ENCODE data around the gene SLC8A1.
"Not testable (repeated sequence)": the region's sequence is repeated elsewhere in the genome, so short reads cannot be mapped to it uniquely, and the experiment has no call there.

The SLC8A1 gene

DNA sequence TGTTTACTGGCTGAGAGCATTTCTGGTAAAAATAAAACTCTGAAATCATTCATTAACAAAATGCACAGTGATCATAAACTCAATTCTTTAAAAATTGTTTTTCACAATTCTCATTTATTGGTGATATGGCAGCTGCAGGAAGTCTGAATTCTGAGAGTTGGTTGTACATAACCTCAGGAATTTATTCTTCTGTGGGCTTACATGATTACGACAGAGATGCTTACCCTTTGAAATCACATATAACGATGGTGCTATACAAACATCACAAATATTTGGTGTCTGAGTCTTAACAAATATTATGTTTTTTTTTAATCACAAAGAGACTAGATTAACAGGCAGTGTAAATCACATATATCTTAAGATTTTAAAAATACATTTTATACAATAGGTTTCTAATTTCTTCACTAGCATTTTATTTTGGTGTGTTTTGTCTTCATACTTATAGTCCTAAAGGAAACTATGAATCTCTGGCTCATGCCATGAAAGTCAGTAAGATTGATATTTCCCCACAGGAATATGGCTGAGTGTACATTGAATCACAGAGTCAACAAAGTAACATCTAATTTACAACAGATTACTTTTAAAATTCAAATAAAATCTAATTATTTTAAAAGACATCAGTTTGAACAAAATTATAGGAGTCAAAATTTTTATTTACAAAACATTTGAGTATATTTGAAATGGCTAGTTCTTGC is 354.1 kb downstream of the SLC8A1 start:
- DNase-seq, result no peak

- no peak for DNase-seq
These were observed 355.5 kb downstream of the SLC8A1 start for GRCh38 chr2:40096360-40096759.

DNA sequence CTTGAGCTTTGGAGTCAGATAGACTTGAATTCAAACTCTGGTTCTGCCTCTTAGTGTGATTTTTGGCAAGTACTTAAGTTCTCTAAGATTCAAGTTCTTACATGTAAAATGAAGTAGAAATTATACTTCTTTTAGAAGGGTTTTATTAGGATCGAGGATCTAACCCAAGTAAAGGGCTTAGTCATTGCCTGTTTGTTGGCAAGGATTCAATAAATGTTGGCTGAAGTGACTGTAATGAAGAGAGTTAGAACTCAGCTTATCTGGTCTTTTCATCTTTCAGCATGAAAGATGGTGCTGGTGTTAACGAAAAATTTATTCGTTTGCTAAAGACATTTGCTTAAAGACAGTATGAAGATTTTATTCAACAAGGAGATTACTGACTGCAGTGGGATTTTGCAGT is 356.9 kb downstream of the SLC8A1 start:
- no peak for DNase-seq

- no peak for DNase-seq
These were observed 357.4 kb downstream of the SLC8A1 start for GRCh38 chr2:40094451-40094850.

DNA sequence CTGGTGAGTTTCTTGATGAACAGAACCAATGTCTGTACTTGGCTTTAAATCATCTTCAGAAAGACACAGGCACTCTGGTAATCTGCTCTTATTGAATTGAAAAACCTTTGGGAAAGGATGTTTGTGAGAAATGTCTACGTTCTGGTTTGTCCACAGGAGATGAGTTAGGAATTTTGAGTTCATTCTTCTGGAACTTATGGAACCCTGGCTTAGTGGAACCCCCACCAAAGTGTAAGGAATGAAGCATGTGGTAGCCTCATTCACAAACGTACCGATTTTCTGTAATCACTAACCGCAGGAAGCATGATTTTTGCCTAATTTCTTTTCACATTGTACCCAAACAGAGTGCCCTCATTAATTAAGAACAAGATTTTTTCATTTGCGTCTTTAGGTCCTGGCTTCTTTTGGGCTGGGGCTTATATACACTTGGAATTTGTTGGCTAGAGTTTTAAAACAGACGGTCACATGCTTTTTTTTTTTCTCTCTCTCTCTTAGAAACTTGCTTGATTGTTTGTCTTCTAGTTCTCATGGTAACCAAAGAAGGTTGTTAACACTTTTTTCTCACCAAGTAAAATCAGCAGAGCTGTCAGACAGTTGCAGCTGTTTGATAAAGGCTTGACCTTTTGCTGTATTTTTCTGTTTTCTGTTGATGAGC is 358.7 kb downstream of the SLC8A1 start:
- DNase-seq, result no peak

GRCh38 chr2:40090044-40090443 is 361.8 kb downstream of the SLC8A1 start:
- DNase-seq, result no peak

DNA sequence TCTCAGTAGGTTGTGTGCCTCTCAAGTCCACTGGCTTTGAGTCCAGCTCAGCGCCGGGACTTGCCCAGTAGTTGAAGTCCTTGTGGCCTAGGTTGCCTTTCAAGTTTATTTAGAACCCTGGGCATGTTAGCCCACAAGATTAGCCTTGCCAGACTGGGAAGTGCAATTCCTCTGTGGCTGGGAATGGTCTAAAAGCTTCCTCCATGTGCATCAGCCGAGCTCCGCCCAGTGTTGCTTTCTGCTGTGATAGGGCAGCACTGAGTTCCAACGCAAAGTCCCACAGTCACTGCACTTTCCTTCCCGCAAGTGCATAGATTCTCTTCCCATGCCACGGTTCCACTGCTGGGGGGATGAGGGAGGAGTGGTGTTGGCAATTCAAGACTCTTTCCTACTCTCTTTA is 364.0 kb downstream of the SLC8A1 start:
- no peak for DNase-seq

- no peak for DNase-seq
These were observed 364.5 kb downstream of the SLC8A1 start for GRCh38 chr2:40087434-40087833.

- DNase-seq, result no peak
These were observed 366.1 kb downstream of the SLC8A1 start for GRCh38 chr2:40085786-40086185.

GRCh38 chr2:40073336-40073735 is 378.6 kb downstream of the SLC8A1 start:
- DNase-seq, result not testable (repeated sequence)

DNA sequence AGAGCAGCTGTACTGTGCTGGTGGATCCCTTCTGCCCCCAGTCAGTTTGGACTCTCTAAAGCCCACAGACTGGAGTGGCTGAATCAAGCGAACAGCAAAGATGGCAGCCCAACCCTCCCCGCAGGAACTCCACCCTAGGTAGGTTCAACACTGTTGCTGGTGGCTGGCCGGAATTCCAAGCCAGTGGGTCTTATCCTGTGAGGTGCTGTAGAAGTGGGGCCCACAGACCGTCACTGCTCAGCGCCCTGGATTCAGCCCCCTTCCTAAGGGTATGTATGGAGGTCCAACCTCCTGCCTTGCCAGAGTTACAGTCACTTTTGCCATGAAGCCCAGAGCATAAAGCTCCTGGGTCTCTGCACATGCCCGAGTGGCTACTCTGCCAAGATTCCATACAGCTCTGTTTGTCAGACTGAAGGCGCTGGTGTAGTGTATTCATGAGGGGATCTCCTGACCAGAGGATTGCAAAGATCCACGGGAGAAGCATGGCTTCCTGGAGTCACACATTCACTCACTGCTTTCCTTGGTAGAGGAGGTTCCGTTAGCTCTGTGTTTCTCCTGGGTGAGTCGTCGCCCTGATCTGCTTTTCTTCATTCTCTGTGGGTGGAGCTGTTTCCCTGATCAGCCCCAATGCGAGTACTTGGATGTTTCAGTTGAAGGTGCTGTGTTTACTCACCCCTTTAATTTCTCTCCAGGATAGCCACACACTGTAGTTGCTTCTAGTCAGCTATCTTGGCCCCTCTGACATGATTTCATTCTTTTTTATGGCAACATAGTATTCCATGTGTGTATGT is 379.3 kb downstream of the SLC8A1 start:
- DNase-seq, result no peak

DNA sequence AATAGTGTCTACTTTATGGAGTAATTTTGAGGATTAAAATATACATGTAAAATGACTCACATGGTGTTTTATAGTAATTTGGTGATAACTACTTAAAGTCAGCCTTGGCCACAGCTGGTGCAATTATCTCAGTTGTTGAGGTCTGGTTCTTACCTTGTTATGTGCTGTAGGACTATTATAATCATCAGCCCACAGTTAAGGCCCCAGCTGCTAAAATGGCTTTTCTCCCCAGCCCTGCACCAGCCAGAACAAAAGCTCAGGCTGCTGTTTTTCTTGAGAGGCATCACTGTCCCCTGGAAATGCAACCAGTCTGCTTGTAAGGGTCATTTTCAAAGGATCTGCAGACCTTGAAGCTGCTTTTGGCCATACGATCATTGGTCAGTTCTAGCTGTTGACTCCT is 389.5 kb downstream of the SLC8A1 start:
- DNase-seq, result no peak

DNA sequence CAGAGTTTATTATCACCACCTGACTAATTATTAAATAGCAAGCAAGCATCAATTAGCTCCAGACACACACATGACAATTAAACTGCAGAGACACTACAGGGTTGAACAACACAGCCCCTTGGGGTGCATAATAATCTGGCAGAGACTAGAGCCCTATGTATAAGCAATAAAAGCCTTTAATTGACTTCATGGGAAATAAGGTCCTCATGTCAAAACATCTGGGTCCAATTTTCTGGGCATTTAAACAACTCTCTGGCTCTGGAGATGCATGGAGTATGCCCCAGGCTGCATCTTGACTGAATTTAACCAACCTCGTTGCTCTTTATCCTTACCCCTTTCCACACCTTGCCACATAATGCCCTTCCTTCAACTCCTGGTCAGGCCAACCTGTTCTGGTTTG is 402.1 kb downstream of the SLC8A1 start:
- DNase-seq, result no peak

DNA sequence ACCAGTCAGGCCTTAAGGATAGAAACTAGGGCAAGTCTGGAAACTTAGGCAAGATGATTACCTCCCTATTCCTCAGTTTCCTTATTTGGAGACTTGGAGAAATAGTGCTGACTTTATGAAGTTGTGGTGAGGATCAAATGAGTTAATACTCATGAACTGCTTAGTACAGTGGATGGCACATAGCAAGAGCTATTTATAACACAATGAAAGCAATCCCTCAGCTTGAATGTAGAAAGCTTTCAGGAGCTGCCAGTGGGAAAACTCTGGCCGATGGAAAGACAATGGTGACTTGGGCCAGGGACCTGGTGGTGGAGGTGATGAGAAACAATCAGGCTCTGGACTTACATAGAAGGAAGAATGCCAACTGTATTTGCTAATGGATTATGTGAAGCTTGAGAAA is 403.4 kb downstream of the SLC8A1 start:
- no peak for DNase-seq

- DNase-seq, result no peak
These were observed 404.5 kb downstream of the SLC8A1 start for GRCh38 chr2:40047406-40047805.

All from activated CD4-positive, alpha-beta T cell treated with anti-CD3 and anti-CD28 coated beads, Interleukin-2, amount 50 U/mL, for 16 hours (primary cell).